Fibroblast of pulmonary artery (primary cell): Measurements from ENCODE around the gene RGS11.

Source experiments
- DNase-seq: peaks from one replicate; pipeline ENCODE4 v3.0.0-alpha.2; 2010; ENCODE audit warnings: low read depth
- H3K4me3 ChIP-seq: replicated peaks from 2 replicates; pipeline ENCODE4 v1.5.1; 2011; ENCODE audit warnings: low read depth, mild to moderate bottlenecking, control low read depth, low read length, moderate library complexity
- CTCF ChIP-seq: IDR thresholded peaks from 2 replicates; pipeline ENCODE4 v1.5.1; 2011; ENCODE audit warnings: mild to moderate bottlenecking, control low read depth, low read length, inconsistent platforms; ENCODE audit errors: missing control alignments

The RGS11 gene

DNA sequence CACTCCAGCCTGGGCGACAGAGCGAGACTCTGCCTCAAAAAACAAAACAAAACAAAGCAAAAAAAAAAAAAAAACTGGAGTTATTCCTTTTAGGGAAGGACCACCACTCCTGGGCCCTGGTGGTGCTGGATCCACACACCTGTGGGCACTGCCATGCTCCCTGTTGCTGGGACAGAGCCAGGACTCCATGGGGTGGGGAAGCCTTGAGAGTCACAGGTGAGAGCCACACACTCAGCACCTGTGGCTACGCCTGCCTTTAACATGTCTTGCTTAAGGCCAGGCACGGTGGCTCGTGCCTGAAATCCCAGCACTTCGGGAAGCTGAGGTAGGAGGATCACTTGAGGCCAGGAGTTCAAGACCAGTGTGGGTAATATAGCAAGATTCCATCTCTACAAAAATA lies 25.5 kb upstream of the RGS11 start:
- H3K4me3 ChIP-seq, result no peak overlapping the region
- no peak for TF ChIP-seq CTCF
- DNase-seq, result no peak

DNA sequence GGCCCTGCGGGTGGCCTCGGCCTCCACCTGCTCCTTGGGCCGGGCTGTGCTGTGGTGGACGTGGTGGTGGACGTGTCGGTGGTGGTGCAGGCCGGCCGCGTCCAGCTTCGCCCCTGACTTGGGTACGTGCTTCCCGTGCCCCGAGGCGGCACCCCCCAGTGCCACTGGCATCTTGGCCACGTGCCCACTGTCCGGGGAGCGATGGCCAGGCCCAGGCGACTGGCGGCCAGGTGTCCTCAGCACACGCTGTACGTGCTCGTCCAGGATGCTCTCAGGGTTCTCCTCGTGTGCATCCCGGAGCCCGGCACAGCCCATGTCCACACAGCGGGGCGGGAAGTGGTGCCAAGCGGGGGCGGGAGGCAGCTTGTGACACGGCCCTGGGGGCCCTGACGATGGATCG lies 22.1 kb upstream of the RGS11 start:
- no peak for TF ChIP-seq CTCF
- no peak overlapping the region for H3K4me3 ChIP-seq
- no peak for DNase-seq

- H3K4me3 ChIP-seq, result no peak overlapping the region
- no peak for TF ChIP-seq CTCF
- no peak for DNase-seq
Observed at GRCh38 chr16:296806-297510, 21.2 kb upstream of the RGS11 start.

GRCh38 chr16:296276-296675 lies 20.5 kb upstream of the RGS11 start:
- no peak for TF ChIP-seq CTCF
- DNase-seq, result no peak
- H3K4me3 ChIP-seq, result no peak overlapping the region

DNA sequence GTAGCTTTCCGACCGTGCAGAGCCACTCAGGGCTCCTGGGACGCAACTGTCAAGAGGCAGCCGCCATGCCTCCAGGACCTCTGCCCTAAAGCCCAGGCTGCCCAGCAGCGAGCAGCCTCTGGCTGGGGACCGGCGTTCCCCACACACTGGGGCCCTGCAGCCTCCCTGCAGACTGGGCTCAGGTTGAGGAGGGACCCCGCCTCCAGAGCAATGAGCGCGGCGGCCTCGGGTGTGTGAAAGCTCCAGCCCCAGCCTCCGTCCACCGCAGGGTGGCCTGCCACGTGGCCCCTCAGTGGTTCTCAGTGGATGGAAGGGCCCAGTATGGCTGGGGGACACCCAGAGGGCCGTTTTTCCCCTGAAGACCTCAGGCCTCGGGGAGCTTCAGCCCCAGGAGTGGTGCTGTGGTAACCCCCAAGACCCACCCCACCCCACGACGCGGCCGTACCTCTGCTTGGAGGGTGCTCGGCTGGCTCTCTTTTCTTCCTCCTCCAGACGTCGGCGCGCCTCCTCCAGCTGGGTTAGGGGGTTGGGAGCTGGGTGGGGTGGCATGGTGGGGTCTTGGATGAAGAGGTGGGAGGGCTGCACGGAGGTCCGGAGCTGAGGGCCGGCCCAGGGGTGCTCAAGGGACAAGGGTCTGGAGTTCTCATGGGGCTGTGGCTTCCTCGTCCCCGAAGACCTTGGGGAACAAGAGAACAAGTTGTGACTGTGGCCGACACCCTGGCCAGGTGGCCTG lies 17.5 kb upstream of the RGS11 start:
- DNase-seq, result no peak

GRCh38 chr16:291539-291938 lies 15.8 kb upstream of the RGS11 start:
- DNase-seq, result no peak
- TF ChIP-seq CTCF, result no peak
- no peak overlapping the region for H3K4me3 ChIP-seq

More for the DNA sequence above, 17.5 kb upstream of the RGS11 start:
- H3K4me3 ChIP-seq, result no peak overlapping the region
- TF ChIP-seq CTCF, result no peak
